Cardiac muscle cell (in vitro differentiated cells and primary cell): ENCODE data around the gene MYLK3. TPM values are rescaled to one million over a fixed set of nuclear protein-coding genes. Genes with fewer than 3 reads are reported as not detected.

Source experiments
- DNase-seq, 2 donors: peaks; one replicate each; pipeline versions ENCODE4 v3.0.0 to v3.0.0-alpha.2; 2010 to 2017; ENCODE audit warnings: low read depth in 1 of 2, low spot score in 1 of 2
- H3K27ac ChIP-seq: fragments of 200-600 bp; sonication (generic); 2 replicates; pipeline ENCODE4 v1.5.1; 2016
- H3K27me3 ChIP-seq: fragments of 200-600 bp; sonication (generic); 2 replicates; pipeline ENCODE4 v1.6.0; 2016; ENCODE audit warnings: control low read depth
- H3K36me3 ChIP-seq: fragments of 200-600 bp; sonication (generic); 2 replicates; pipeline ENCODE4 v1.5.1; 2016; ENCODE audit warnings: control low read depth
- H3K4me1 ChIP-seq: fragments of 200-600 bp; sonication (generic); 2 replicates; pipeline ENCODE4 v1.8.1; 2017; ENCODE audit warnings: low read depth, mild to moderate bottlenecking, mixed run types
- H3K4me3 ChIP-seq: fragments of 200-600 bp; sonication (generic); 2 replicates; pipeline ENCODE4 v1.5.1; 2016; ENCODE audit warnings: mild to moderate bottlenecking
- H3K9me3 ChIP-seq: fragments of 200-600 bp; sonication (generic); 2 replicates; pipeline ENCODE4 v1.5.1; 2017; ENCODE audit warnings: low read depth, mild to moderate bottlenecking, control low read depth
- CTCF ChIP-seq: IDR thresholded peaks from 2 replicates; pipeline ENCODE4 v1.5.1; 2012; ENCODE audit warnings: low read depth, mild to moderate bottlenecking, low read length
- polyA plus RNA-seq: library from polyadenylated mRNA; unstranded; fragments of >200 nt; fragmentation: Nextera tagmentation; extraction: Ambion mirVana; gene quantifications from 2 replicates; pipeline ENCODE4 v1.2.1, GENCODE V29; 2016
- total RNA-seq: library from RNA; depleted of rRNA; stranded (reverse); fragments of >200 nt; gene quantifications from 2 replicates; pipeline ENCODE4 v1.2.3, GENCODE V29; 2016

Gene MYLK3
- total and polyA plus RNA-seq, 2 experiments from 2014 or later: 57.8 to 203 TPM

GRCh38 chr16:46746821-46747776 lies 1.0 kb downstream of the MYLK3 start:
- Histone ChIP-seq H3K9me3 (no peaks in the 10 kb centered on the region), H3K4me3 (peak overlapping the region; percentile 0), H3K4me1 (peaks cover 77% of the 10 kb centered on the region), H3K27me3 (no peaks in the 10 kb centered on the region), H3K27ac (peak overlapping the region; percentile 100), H3K36me3 (peaks cover 11% of the 10 kb centered on the region)
- peak in 1 of 2 donors; percentile 92 for DNase-seq
- TF ChIP-seq CTCF: no peak

GRCh38 chr16:46745617-46746016 lies 2.5 kb downstream of the MYLK3 start:
- TF ChIP-seq CTCF: no peak
- Histone ChIP-seq H3K27ac (peak overlapping the region; percentile 100), H3K27me3 (no peaks in the 10 kb centered on the region), H3K4me1 (peaks cover 79% of the 10 kb centered on the region), H3K9me3 (no peaks in the 10 kb centered on the region), H3K36me3 (peaks cover 11% of the 10 kb centered on the region), H3K4me3 (no peak overlapping the region)
- no peak for DNase-seq

GRCh38 chr16:46743232-46743719 lies 4.9 kb downstream of the MYLK3 start:
- peaks cover 67% of the 10 kb centered on the region for H3K4me1 ChIP-seq
- no peaks in the 10 kb centered on the region for H3K9me3 ChIP-seq
- no peak for TF ChIP-seq CTCF
- no peaks in the 10 kb centered on the region for H3K27me3 ChIP-seq
- no peak overlapping the region for H3K4me3 ChIP-seq
- H3K27ac ChIP-seq: peak overlapping the region; percentile 77
- peak; percentile 33 to 82 for DNase-seq
- H3K36me3 ChIP-seq: no peaks in the 10 kb centered on the region

- peaks cover 38% of the 10 kb centered on the region for H3K4me1 ChIP-seq
- H3K36me3 ChIP-seq: no peaks in the 10 kb centered on the region
- peak overlapping the region; percentile 28 for H3K27ac ChIP-seq
- no peaks in the 10 kb centered on the region for H3K9me3 ChIP-seq
- no peak overlapping the region for H3K4me3 ChIP-seq
- H3K27me3 ChIP-seq: no peaks in the 10 kb centered on the region
- DNase-seq: no peak
- no peak for TF ChIP-seq CTCF
Observed at GRCh38 chr16:46739934-46740333, 8.2 kb downstream of the MYLK3 start.

- DNase-seq: no peak
- peaks cover 23% of the 10 kb centered on the region for H3K4me1 ChIP-seq
- H3K36me3 ChIP-seq: peaks cover 7% of the 10 kb centered on the region
- H3K4me3 ChIP-seq: no peak overlapping the region
- no peaks in the 10 kb centered on the region for H3K9me3 ChIP-seq
- no peaks in the 10 kb centered on the region for H3K27me3 ChIP-seq
- H3K27ac ChIP-seq: peak overlapping the region; percentile 76
- no peak for TF ChIP-seq CTCF
Observed at GRCh38 chr16:46737621-46738214, 10.4 kb downstream of the MYLK3 start.
